Parathyroid adenoma (tissue), 2 donors: ENCODE measurements around the gene TMEM198.

Experiments
- H2AFZ ChIP-seq: fragments of 300-600 bp; sonication (generic); one replicate; pipeline ENCODE4 v1.7.0; 2017; ENCODE audit warnings: antibody characterized with exemption, mild to moderate bottlenecking
- H3K27ac ChIP-seq: fragments of 300-600 bp; sonication (generic); one replicate; pipeline ENCODE4 v1.7.0; 2017
- H3K27me3 ChIP-seq: fragments of 300-600 bp; sonication (generic); one replicate; pipeline ENCODE4 v1.7.0; 2017; ENCODE audit warnings: low read length; ENCODE audit not compliant: control insufficient read depth, insufficient read depth
- H3K36me3 ChIP-seq: fragments of 300-600 bp; sonication (generic); one replicate; pipeline ENCODE4 v1.7.0; 2017; ENCODE audit warnings: low read length; ENCODE audit not compliant: control insufficient read depth, insufficient read depth
- H3K4me1 ChIP-seq: fragments of 300-600 bp; sonication (generic); one replicate; pipeline ENCODE4 v1.7.0; 2017; ENCODE audit warnings: control low read depth
- H3K4me2 ChIP-seq: fragments of 300-600 bp; sonication (generic); one replicate; pipeline ENCODE4 v1.7.0; 2017; ENCODE audit warnings: low read length
- H3K4me3 ChIP-seq: fragments of 300-600 bp; sonication (generic); one replicate; pipeline ENCODE4 v1.7.0; 2017; ENCODE audit warnings: low read depth, low read length
- H3K79me2 ChIP-seq: fragments of 300-600 bp; sonication (generic); one replicate; pipeline ENCODE4 v1.7.0; 2017; ENCODE audit warnings: control low read depth
- H3K9ac ChIP-seq: fragments of 300-600 bp; sonication (generic); one replicate; pipeline ENCODE4 v1.7.0; 2017; ENCODE audit warnings: mild to moderate bottlenecking
- H3K9me3 ChIP-seq: fragments of 300-600 bp; sonication (generic); one replicate; pipeline ENCODE4 v1.7.0; 2017; ENCODE audit warnings: low read length; ENCODE audit not compliant: control insufficient read depth
- CTCF ChIP-seq: fragments of 300-600 bp; sonication (generic); IDR thresholded peaks from one replicate; pipeline ENCODE4 v1.7.0; 2017; ENCODE audit warnings: antibody characterized with exemption, mild to moderate bottlenecking
- donor health status: primary hyperparathyroidism.

The TMEM198 gene

GRCh38 chr2:219543596-219544358, at the start of gene TMEM198, which contains the start of gene CHPF:
TSS of gene TMEM198 (plus strand) at chr2:219544028. CDS start at chr2:219544728, 700 bp downstream.
TSS of gene CHPF (minus strand) at chr2:219543809. CDS start at chr2:219543538, 271 bp downstream.
- no peaks in the 10 kb centered on the region for H3K36me3 ChIP-seq
- peaks cover 5% of the 10 kb centered on the region for H3K79me2 ChIP-seq
- no peaks in the 10 kb centered on the region for H3K27me3 ChIP-seq
- H3K4me1 ChIP-seq = peaks cover 24% of the 10 kb centered on the region
- H3K9ac ChIP-seq = peak within 1 kb of the TSS; percentile 89
- peak within 1 kb of the TSS; percentile 91 for H3K27ac ChIP-seq
- peak within 1 kb of the TSS; percentile 91 for H3K4me2 ChIP-seq
- peak within 1 kb of the TSS; percentile 99 for H2AFZ ChIP-seq
- no peak for TF ChIP-seq CTCF
- peak within 1 kb of the TSS; percentile 72 for H3K4me3 ChIP-seq
- H3K9me3 ChIP-seq = no peaks in the 10 kb centered on the region

GRCh38 chr2:219494952-219495530, 48.8 kb upstream of the TMEM198 start:
- H3K4me3 ChIP-seq = no peak overlapping the region
- no peaks in the 10 kb centered on the region for H3K27me3 ChIP-seq
- no peaks in the 10 kb centered on the region for H3K36me3 ChIP-seq
- H3K79me2 ChIP-seq = no peaks in the 10 kb centered on the region
- H3K27ac ChIP-seq = no peak overlapping the region
- H3K4me1 ChIP-seq = peaks cover 7% of the 10 kb centered on the region
- H3K4me2 ChIP-seq = no peak overlapping the region
- H3K9me3 ChIP-seq = no peaks in the 10 kb centered on the region
- peak overlapping the region; percentile 22 for H2AFZ ChIP-seq
- H3K9ac ChIP-seq = no peak overlapping the region
- no peak for TF ChIP-seq CTCF

- Histone ChIP-seq H3K9ac (no peak overlapping the region), H3K4me3 (no peak overlapping the region), H3K9me3 (no peaks in the 10 kb centered on the region), H3K36me3 (no peaks in the 10 kb centered on the region), H3K27ac (no peak overlapping the region), H3K27me3 (no peaks in the 10 kb centered on the region), H2AFZ (peak overlapping the region; percentile 22), H3K79me2 (no peaks in the 10 kb centered on the region), H3K4me1 (peaks cover 13% of the 10 kb centered on the region), H3K4me2 (no peak overlapping the region)
- peak; percentile 59 for TF ChIP-seq CTCF
These were observed 48.2 kb upstream of the TMEM198 start for GRCh38 chr2:219495531-219496122.

GRCh38 chr2:219496247-219496824, 47.5 kb upstream of the TMEM198 start:
- TF ChIP-seq CTCF = no peak
- peak overlapping the region; percentile 70 for H2AFZ ChIP-seq
- H3K27me3 ChIP-seq = no peaks in the 10 kb centered on the region
- no peak overlapping the region for H3K27ac ChIP-seq
- no peaks in the 10 kb centered on the region for H3K79me2 ChIP-seq
- no peaks in the 10 kb centered on the region for H3K9me3 ChIP-seq
- no peaks in the 10 kb centered on the region for H3K36me3 ChIP-seq
- no peak overlapping the region for H3K4me3 ChIP-seq
- no peak overlapping the region for H3K4me2 ChIP-seq
- H3K9ac ChIP-seq = no peak overlapping the region
- peaks cover 13% of the 10 kb centered on the region for H3K4me1 ChIP-seq
